H9 (cell line): ENCODE data around the gene SORD. TPM values are rescaled to one million over a fixed set of nuclear protein-coding genes. Genes with fewer than 3 reads are reported as not detected.

Experiments
- DNase-seq: peaks from one replicate; pipeline ENCODE4 v3.0.0-alpha.2; 2017
- H2AFZ ChIP-seq: one replicate; pipeline ENCODE4 v1.6.1; 2013; ENCODE audit warnings: mild to moderate bottlenecking, low read length, control low read depth, moderate library complexity
- H2AK5ac ChIP-seq: 2 replicates; pipeline ENCODE4 v1.6.1; 2013; ENCODE audit warnings: low read length, control low read depth, mixed read lengths; ENCODE audit not compliant: insufficient read length
- H2BK120ac ChIP-seq: one replicate; pipeline ENCODE4 v1.6.1; 2013; ENCODE audit warnings: low read depth, mild to moderate bottlenecking, low read length, control low read depth, inconsistent platforms; ENCODE audit not compliant: poor library complexity, severe bottlenecking
- H2BK12ac ChIP-seq: 2 replicates; pipeline ENCODE4 v1.6.1; 2013; ENCODE audit warnings: low read length, control low read depth, mixed read lengths, low read depth; ENCODE audit not compliant: insufficient read length
- H2BK15ac ChIP-seq: 2 replicates; pipeline ENCODE4 v1.6.1; 2013; ENCODE audit warnings: low read depth, low read length, control low read depth
- H2BK20ac ChIP-seq: one replicate; pipeline ENCODE4 v1.6.1; 2013; ENCODE audit warnings: low read depth, mild to moderate bottlenecking, low read length, control low read depth, inconsistent platforms; ENCODE audit not compliant: poor library complexity, severe bottlenecking
- H2BK5ac ChIP-seq: 2 replicates; pipeline ENCODE4 v1.6.1; 2013; ENCODE audit warnings: low read length, control low read depth, mixed read lengths; ENCODE audit not compliant: insufficient read length
- H3K14ac ChIP-seq: 2 replicates; pipeline ENCODE4 v1.6.1; 2013; ENCODE audit warnings: low read length, control low read depth; ENCODE audit not compliant: insufficient read depth
- H3K18ac ChIP-seq: 2 replicates; pipeline ENCODE4 v1.6.1; 2013; ENCODE audit warnings: low read depth, mild to moderate bottlenecking, mixed read lengths, low read length, control low read depth; ENCODE audit not compliant: insufficient read length
- H3K23ac ChIP-seq: 2 replicates; pipeline ENCODE4 v1.6.1; 2013; ENCODE audit warnings: low read length, control low read depth, mixed read lengths, low read depth; ENCODE audit not compliant: insufficient read length
- H3K23me2 ChIP-seq: 2 replicates; pipeline ENCODE4 v1.6.1; 2013; ENCODE audit warnings: low read depth, mild to moderate bottlenecking, mixed read lengths, low read length, control low read depth; ENCODE audit not compliant: insufficient read length, poor library complexity, severe bottlenecking
- H3K27ac ChIP-seq: 2 replicates; pipeline ENCODE4 v1.5.1; 2013; ENCODE audit warnings: low read length, control low read depth, mixed read lengths, low read depth; ENCODE audit not compliant: insufficient read length
- H3K27me3 ChIP-seq: 2 replicates; pipeline ENCODE4 v1.6.1; 2013; ENCODE audit warnings: low read length, control low read depth, inconsistent platforms; ENCODE audit not compliant: insufficient read depth
- H3K4ac ChIP-seq: 2 replicates; pipeline ENCODE4 v1.6.1; 2013; ENCODE audit warnings: low read depth, mild to moderate bottlenecking, control low read depth, inconsistent platforms, low read length, moderate library complexity
- H3K4me1 ChIP-seq: 2 replicates; pipeline ENCODE4 v1.6.1; 2013; ENCODE audit warnings: low read length, control low read depth, inconsistent platforms; ENCODE audit not compliant: insufficient read depth
- H3K4me2 ChIP-seq: 2 replicates; pipeline ENCODE4 v1.6.1; 2013; ENCODE audit warnings: low read length, control low read depth, mixed read lengths; ENCODE audit not compliant: insufficient read length, insufficient read depth
- H3K56ac ChIP-seq: 2 replicates; pipeline ENCODE4 v1.6.1; 2013; ENCODE audit warnings: low read depth, mild to moderate bottlenecking, mixed read lengths, low read length, control low read depth; ENCODE audit not compliant: insufficient read length
- H3K79me1 ChIP-seq: 2 replicates; pipeline ENCODE4 v1.6.1; 2013; ENCODE audit warnings: low read depth, mild to moderate bottlenecking, moderate library complexity, low read length, control low read depth, inconsistent platforms; ENCODE audit not compliant: insufficient read depth, poor library complexity, severe bottlenecking
- H3K79me2 ChIP-seq: 2 replicates; pipeline ENCODE4 v1.6.1; 2013; ENCODE audit warnings: low read length, control low read depth, inconsistent platforms; ENCODE audit not compliant: insufficient read depth
- H3K9ac ChIP-seq: 2 replicates; pipeline ENCODE4 v1.6.1; 2013; ENCODE audit warnings: low read length, control low read depth, mixed read lengths; ENCODE audit not compliant: insufficient read length; ENCODE audit errors: extremely low read depth
- H3K9me3 ChIP-seq: one replicate; pipeline ENCODE4 v1.6.1; 2013; ENCODE audit warnings: low read depth, low read length, inconsistent platforms; ENCODE audit not compliant: control insufficient read depth
- H3T11ph ChIP-seq: one replicate; pipeline ENCODE4 v1.6.1; 2013; ENCODE audit warnings: mild to moderate bottlenecking, low read length, control low read depth, inconsistent platforms
- H4K20me1 ChIP-seq: one replicate; pipeline ENCODE4 v1.6.1; 2013; ENCODE audit not compliant: control insufficient read depth, insufficient read length, insufficient read depth
- H4K5ac ChIP-seq: 2 replicates; pipeline ENCODE4 v1.6.1; 2013; ENCODE audit warnings: low read depth, mild to moderate bottlenecking, mixed read lengths, low read length, control low read depth; ENCODE audit not compliant: insufficient read length
- H4K8ac ChIP-seq: replicated peaks from 2 replicates; pipeline ENCODE4 v1.6.1; 2013; ENCODE audit warnings: low read length, control low read depth, mixed read lengths, low read depth; ENCODE audit not compliant: insufficient read length
- H4K91ac ChIP-seq: 2 replicates; pipeline ENCODE4 v1.6.1; 2013; ENCODE audit warnings: low read depth, mild to moderate bottlenecking, moderate library complexity, mixed read lengths, low read length, control low read depth; ENCODE audit not compliant: insufficient read length
- H3K27ac Mint-ChIP-seq, 3 experiments: 2 replicates in 2 of 3; 3 replicates in 1 of 3; pipeline ENCODE4 v1.8.0; 2020 to 2021; ENCODE audit warnings: mixed read lengths in 3 of 3, mild to moderate bottlenecking in 1 of 3, moderate library complexity in 1 of 3
- H3K27me3 Mint-ChIP-seq: 2 replicates; pipeline ENCODE4 v1.8.0; 2021; ENCODE audit warnings: low read depth, mild to moderate bottlenecking, moderate library complexity, mixed read lengths
- H3K36me3 Mint-ChIP-seq, 3 experiments: 2 replicates in 2 of 3; 3 replicates in 1 of 3; pipeline ENCODE4 v1.8.0; 2020 to 2021; ENCODE audit warnings: low read depth in 3 of 3, mixed read lengths in 3 of 3; ENCODE audit not compliant: insufficient read depth in 1 of 3
- H3K4me1 Mint-ChIP-seq, 2 experiments: 2 replicates each; pipeline ENCODE4 v1.8.0; 2020; ENCODE audit warnings: mixed read lengths in 2 of 2
- H3K4me3 Mint-ChIP-seq, 2 experiments: 2 replicates in 1 of 2; 3 replicates in 1 of 2; pipeline ENCODE4 v1.8.0; 2020 to 2021; ENCODE audit warnings: mild to moderate bottlenecking in 2 of 2, mixed read lengths in 2 of 2, moderate library complexity in 1 of 2
- H3K9me3 Mint-ChIP-seq, 2 experiments: 2 replicates in 1 of 2; 3 replicates in 1 of 2; pipeline ENCODE4 v1.8.0; 2020; ENCODE audit warnings: mild to moderate bottlenecking in 2 of 2, mixed read lengths in 2 of 2, moderate library complexity in 1 of 2
- WGBS: extraction: QIAGEN DNeasy Blood & Tissue Kit; methylation state at CpG from one replicate; pipeline ENCODE4 v1.1.7; 2013; ENCODE audit warnings: missing lambda C conversion rate, low lambda C conversion rate, mixed read lengths; ENCODE audit not compliant: insufficient read length; ENCODE audit errors: extremely low coverage; 5-methylcytosine and 5-hydroxymethylcytosine counted together
- total RNA-seq: library from RNA; stranded (reverse); gene quantifications from 2 replicates; pipeline ENCODE4 v1.2.1, GENCODE V29; 2021
- TF ChIP-seq, protein P1 (sequence below): fragments of 200-600 bp; sonication (generic); conservative IDR thresholded peaks from 3 replicates; pipeline ENCODE4 v1.8.0; 2021; ENCODE audit warnings: antibody characterized with exemption, mild to moderate bottlenecking

The SORD gene
- total RNA-seq, 1 experiment from 2014 or later: 35.2 TPM

DNA sequence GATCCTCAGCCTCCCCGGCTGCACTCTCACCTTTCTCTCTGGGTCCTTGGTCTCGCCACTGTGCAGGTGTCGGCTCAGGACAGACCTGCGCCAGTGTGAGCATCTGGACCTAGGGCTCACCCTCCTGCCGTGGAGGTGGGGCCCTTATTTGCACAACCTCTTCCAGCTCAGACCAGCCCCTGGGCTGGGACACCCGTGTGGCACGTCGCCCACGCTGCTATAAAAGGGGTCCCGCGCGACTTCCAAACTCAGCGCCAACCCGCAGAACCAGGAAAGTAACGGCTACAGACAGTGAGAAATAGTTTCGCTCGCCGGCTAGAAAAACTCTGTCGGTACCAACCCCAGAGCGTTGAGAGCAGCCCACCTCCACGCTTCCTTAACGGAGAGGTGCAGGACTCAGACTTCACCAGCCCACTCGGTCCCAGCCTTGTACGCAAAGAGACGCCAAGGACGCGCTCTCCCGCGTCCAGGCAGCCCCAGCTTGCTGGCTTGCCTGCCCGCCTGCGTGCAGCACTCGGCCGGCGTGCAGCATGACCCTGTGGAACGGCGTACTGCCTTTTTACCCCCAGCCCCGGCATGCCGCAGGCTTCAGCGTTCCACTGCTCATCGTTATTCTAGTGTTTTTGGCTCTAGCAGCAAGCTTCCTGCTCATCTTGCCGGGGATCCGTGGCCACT, 91.2 kb downstream of the SORD start, which contains the start of the genes DUOX2 and DUOXA2:
DUOX2 (minus strand) TSS at position 97 of the 675 bp plus-strand sequence. CDS start 761 bp downstream, outside the sequence.
DUOXA2 (plus strand) TSS at position 251 of the 675 bp plus-strand sequence; CDS start at position 531, 280 bp downstream.
- H2AK5ac ChIP-seq: no peak within 1 kb of the TSS
- peak within 1 kb of the TSS; percentile 54 for H3K4me2 ChIP-seq
- no CpG with 5 or more reads among the region's 42 CpGs for WGBS
- Mint-ChIP-seq H3K27me3 (peaks cover 90% of the 10 kb centered on the region), H3K27ac (no peak within 1 kb of the TSS), H3K36me3 (no peaks in the 10 kb centered on the region; a peak in 2 of 7 replicates), H3K4me1 (peaks cover 20 to 38% of the 10 kb centered on the region in 2 experiments), H3K9me3 (peaks cover 6 to 13% of the 10 kb centered on the region in 2 experiments), H3K4me3 (peak within 1 kb of the TSS; percentile 57 to 73)
- no peak within 1 kb of the TSS for H2AFZ ChIP-seq
- no peak within 1 kb of the TSS for H2BK120ac ChIP-seq
- no peak within 1 kb of the TSS for H2BK15ac ChIP-seq
- DNase-seq: no peak
- peaks cover 6% of the 10 kb centered on the region for H4K20me1 ChIP-seq
- H3T11ph ChIP-seq: no peak within 1 kb of the TSS
- H3K79me1 ChIP-seq: no peaks in the 10 kb centered on the region
- H3K23me2 ChIP-seq: peaks cover 2% of the 10 kb centered on the region
- H3K23ac ChIP-seq: no peak within 1 kb of the TSS
- H4K91ac ChIP-seq: no peak within 1 kb of the TSS
- no peak within 1 kb of the TSS for H2BK20ac ChIP-seq
- H3K56ac ChIP-seq: no peak within 1 kb of the TSS
- H2BK12ac ChIP-seq: no peak within 1 kb of the TSS
- no peak within 1 kb of the TSS for H3K9ac ChIP-seq
- H3K4ac ChIP-seq: no peak within 1 kb of the TSS
- no peaks in the 10 kb centered on the region for H3K9me3 ChIP-seq
- H3K18ac ChIP-seq: no peak within 1 kb of the TSS
- H3K14ac ChIP-seq: no peak within 1 kb of the TSS
- H3K27me3 ChIP-seq: peaks cover 78% of the 10 kb centered on the region
- H3K79me2 ChIP-seq: no peaks in the 10 kb centered on the region
- H4K8ac ChIP-seq: no peak within 1 kb of the TSS
- no peak within 1 kb of the TSS for H2BK5ac ChIP-seq
- no peaks in the 10 kb centered on the region; the same call in 1 of the 2 replicates for H3K4me1 ChIP-seq
- H3K27ac ChIP-seq: no peak within 1 kb of the TSS
- TF ChIP-seq, protein P1, sequence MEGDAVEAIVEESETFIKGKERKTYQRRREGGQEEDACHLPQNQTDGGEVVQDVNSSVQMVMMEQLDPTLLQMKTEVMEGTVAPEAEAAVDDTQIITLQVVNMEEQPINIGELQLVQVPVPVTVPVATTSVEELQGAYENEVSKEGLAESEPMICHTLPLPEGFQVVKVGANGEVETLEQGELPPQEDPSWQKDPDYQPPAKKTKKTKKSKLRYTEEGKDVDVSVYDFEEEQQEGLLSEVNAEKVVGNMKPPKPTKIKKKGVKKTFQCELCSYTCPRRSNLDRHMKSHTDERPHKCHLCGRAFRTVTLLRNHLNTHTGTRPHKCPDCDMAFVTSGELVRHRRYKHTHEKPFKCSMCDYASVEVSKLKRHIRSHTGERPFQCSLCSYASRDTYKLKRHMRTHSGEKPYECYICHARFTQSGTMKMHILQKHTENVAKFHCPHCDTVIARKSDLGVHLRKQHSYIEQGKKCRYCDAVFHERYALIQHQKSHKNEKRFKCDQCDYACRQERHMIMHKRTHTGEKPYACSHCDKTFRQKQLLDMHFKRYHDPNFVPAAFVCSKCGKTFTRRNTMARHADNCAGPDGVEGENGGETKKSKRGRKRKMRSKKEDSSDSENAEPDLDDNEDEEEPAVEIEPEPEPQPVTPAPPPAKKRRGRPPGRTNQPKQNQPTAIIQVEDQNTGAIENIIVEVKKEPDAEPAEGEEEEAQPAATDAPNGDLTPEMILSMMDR: no peak
- no peak within 1 kb of the TSS for H4K5ac ChIP-seq
